Stimulated activated CD8-positive, alpha-beta memory T cell treated with anti-CD3 and anti-CD28 coated beads, Interleukin-4, amount 100 ng/mL, for 4 hours (primary cell): ENCODE data around the gene FXR2.

Source experiments
- DNase-seq, 2 donors: peaks; one replicate each; pipeline ENCODE4 v3.0.0-alpha.2; 2020; ENCODE audit warnings: low read depth in 2 of 2, low spot score in 1 of 2

FXR2 gene

GRCh38 chr17:7589204-7589868, 25.4 kb downstream of the FXR2 start:
- DNase-seq = peak in 1 of 2 donors; percentile 31

GRCh38 chr17:7588553-7589203, 26.0 kb downstream of the FXR2 start:
- no peak for DNase-seq

GRCh38 chr17:7587420-7588151, 27.1 kb downstream of the FXR2 start:
- no peak for DNase-seq

GRCh38 chr17:7586673-7587419, 27.9 kb downstream of the FXR2 start:
- DNase-seq = no peak

- DNase-seq = peak; percentile 80 to 89
Observed at GRCh38 chr17:7583253-7584109, 31.2 kb downstream of the FXR2 start, which contains the start of gene MPDU1. Gene MPDU1 (plus strand): TSS chr17:7583852. CDS start chr17:7583863, 11 bp downstream.

- DNase-seq = no peak
Observed at GRCh38 chr17:7582396-7583252, 32.1 kb downstream of the FXR2 start.

- no peak for DNase-seq
Observed at GRCh38 chr17:7580604-7581575, 33.8 kb downstream of the FXR2 start.

GRCh38 chr17:7579834-7580603, 34.7 kb downstream of the FXR2 start:
- no peak for DNase-seq

- peak; percentile 50 to 52 for DNase-seq
Observed at GRCh38 chr17:7579001-7579833, 35.5 kb downstream of the FXR2 start, which contains the start of gene CD68. Gene CD68 (plus strand): TSS chr17:7579638. CDS start chr17:7579678, 40 bp downstream.

GRCh38 chr17:7577327-7578199, 37.1 kb downstream of the FXR2 start:
- DNase-seq = no peak

GRCh38 chr17:7576432-7576937, 38.2 kb downstream of the FXR2 start:
- DNase-seq = no peak

GRCh38 chr17:7575959-7576358, 38.7 kb downstream of the FXR2 start:
- DNase-seq = no peak

- DNase-seq = no peak
Observed at GRCh38 chr17:7575481-7575883, 39.2 kb downstream of the FXR2 start.

- no peak for DNase-seq
Observed at GRCh38 chr17:7574176-7574953, 40.3 kb downstream of the FXR2 start.
